H9 (cell line): Measurements from ENCODE around the gene OS9. TPM values are rescaled to one million over a fixed set of nuclear protein-coding genes. Genes with fewer than 3 reads are reported as not detected.

ENCODE experiments used
- DNase-seq: peaks from one replicate; pipeline ENCODE4 v3.0.0-alpha.2; 2017
- H2AFZ ChIP-seq: one replicate; pipeline ENCODE4 v1.6.1; 2013; ENCODE audit warnings: mild to moderate bottlenecking, low read length, control low read depth, moderate library complexity
- H2AK5ac ChIP-seq: 2 replicates; pipeline ENCODE4 v1.6.1; 2013; ENCODE audit warnings: low read length, control low read depth, mixed read lengths; ENCODE audit not compliant: insufficient read length
- H2BK120ac ChIP-seq: one replicate; pipeline ENCODE4 v1.6.1; 2013; ENCODE audit warnings: low read depth, mild to moderate bottlenecking, low read length, control low read depth, inconsistent platforms; ENCODE audit not compliant: poor library complexity, severe bottlenecking
- H2BK12ac ChIP-seq: 2 replicates; pipeline ENCODE4 v1.6.1; 2013; ENCODE audit warnings: low read length, control low read depth, mixed read lengths, low read depth; ENCODE audit not compliant: insufficient read length
- H2BK15ac ChIP-seq: 2 replicates; pipeline ENCODE4 v1.6.1; 2013; ENCODE audit warnings: low read depth, low read length, control low read depth
- H2BK20ac ChIP-seq: one replicate; pipeline ENCODE4 v1.6.1; 2013; ENCODE audit warnings: low read depth, mild to moderate bottlenecking, low read length, control low read depth, inconsistent platforms; ENCODE audit not compliant: poor library complexity, severe bottlenecking
- H2BK5ac ChIP-seq: 2 replicates; pipeline ENCODE4 v1.6.1; 2013; ENCODE audit warnings: low read length, control low read depth, mixed read lengths; ENCODE audit not compliant: insufficient read length
- H3K14ac ChIP-seq: 2 replicates; pipeline ENCODE4 v1.6.1; 2013; ENCODE audit warnings: low read length, control low read depth; ENCODE audit not compliant: insufficient read depth
- H3K18ac ChIP-seq: 2 replicates; pipeline ENCODE4 v1.6.1; 2013; ENCODE audit warnings: low read depth, mild to moderate bottlenecking, mixed read lengths, low read length, control low read depth; ENCODE audit not compliant: insufficient read length
- H3K23ac ChIP-seq: 2 replicates; pipeline ENCODE4 v1.6.1; 2013; ENCODE audit warnings: low read length, control low read depth, mixed read lengths, low read depth; ENCODE audit not compliant: insufficient read length
- H3K23me2 ChIP-seq: 2 replicates; pipeline ENCODE4 v1.6.1; 2013; ENCODE audit warnings: low read depth, mild to moderate bottlenecking, mixed read lengths, low read length, control low read depth; ENCODE audit not compliant: insufficient read length, poor library complexity, severe bottlenecking
- H3K27ac ChIP-seq: 2 replicates; pipeline ENCODE4 v1.5.1; 2013; ENCODE audit warnings: low read length, control low read depth, mixed read lengths, low read depth; ENCODE audit not compliant: insufficient read length
- H3K27me3 ChIP-seq: 2 replicates; pipeline ENCODE4 v1.6.1; 2013; ENCODE audit warnings: low read length, control low read depth, inconsistent platforms; ENCODE audit not compliant: insufficient read depth
- H3K4ac ChIP-seq: 2 replicates; pipeline ENCODE4 v1.6.1; 2013; ENCODE audit warnings: low read depth, mild to moderate bottlenecking, control low read depth, inconsistent platforms, low read length, moderate library complexity
- H3K4me1 ChIP-seq: 2 replicates; pipeline ENCODE4 v1.6.1; 2013; ENCODE audit warnings: low read length, control low read depth, inconsistent platforms; ENCODE audit not compliant: insufficient read depth
- H3K4me2 ChIP-seq: 2 replicates; pipeline ENCODE4 v1.6.1; 2013; ENCODE audit warnings: low read length, control low read depth, mixed read lengths; ENCODE audit not compliant: insufficient read length, insufficient read depth
- H3K56ac ChIP-seq: 2 replicates; pipeline ENCODE4 v1.6.1; 2013; ENCODE audit warnings: low read depth, mild to moderate bottlenecking, mixed read lengths, low read length, control low read depth; ENCODE audit not compliant: insufficient read length
- H3K79me1 ChIP-seq: 2 replicates; pipeline ENCODE4 v1.6.1; 2013; ENCODE audit warnings: low read depth, mild to moderate bottlenecking, moderate library complexity, low read length, control low read depth, inconsistent platforms; ENCODE audit not compliant: insufficient read depth, poor library complexity, severe bottlenecking
- H3K79me2 ChIP-seq: 2 replicates; pipeline ENCODE4 v1.6.1; 2013; ENCODE audit warnings: low read length, control low read depth, inconsistent platforms; ENCODE audit not compliant: insufficient read depth
- H3K9ac ChIP-seq: 2 replicates; pipeline ENCODE4 v1.6.1; 2013; ENCODE audit warnings: low read length, control low read depth, mixed read lengths; ENCODE audit not compliant: insufficient read length; ENCODE audit errors: extremely low read depth
- H3K9me3 ChIP-seq: one replicate; pipeline ENCODE4 v1.6.1; 2013; ENCODE audit warnings: low read depth, low read length, inconsistent platforms; ENCODE audit not compliant: control insufficient read depth
- H3T11ph ChIP-seq: one replicate; pipeline ENCODE4 v1.6.1; 2013; ENCODE audit warnings: mild to moderate bottlenecking, low read length, control low read depth, inconsistent platforms
- H4K20me1 ChIP-seq: one replicate; pipeline ENCODE4 v1.6.1; 2013; ENCODE audit not compliant: control insufficient read depth, insufficient read length, insufficient read depth
- H4K5ac ChIP-seq: 2 replicates; pipeline ENCODE4 v1.6.1; 2013; ENCODE audit warnings: low read depth, mild to moderate bottlenecking, mixed read lengths, low read length, control low read depth; ENCODE audit not compliant: insufficient read length
- H4K8ac ChIP-seq: replicated peaks from 2 replicates; pipeline ENCODE4 v1.6.1; 2013; ENCODE audit warnings: low read length, control low read depth, mixed read lengths, low read depth; ENCODE audit not compliant: insufficient read length
- H4K91ac ChIP-seq: 2 replicates; pipeline ENCODE4 v1.6.1; 2013; ENCODE audit warnings: low read depth, mild to moderate bottlenecking, moderate library complexity, mixed read lengths, low read length, control low read depth; ENCODE audit not compliant: insufficient read length
- H3K27ac Mint-ChIP-seq, 3 experiments: 2 replicates in 2 of 3; 3 replicates in 1 of 3; pipeline ENCODE4 v1.8.0; 2020 to 2021; ENCODE audit warnings: mixed read lengths in 3 of 3, mild to moderate bottlenecking in 1 of 3, moderate library complexity in 1 of 3
- H3K27me3 Mint-ChIP-seq: 2 replicates; pipeline ENCODE4 v1.8.0; 2021; ENCODE audit warnings: low read depth, mild to moderate bottlenecking, moderate library complexity, mixed read lengths
- H3K36me3 Mint-ChIP-seq, 3 experiments: 2 replicates in 2 of 3; 3 replicates in 1 of 3; pipeline ENCODE4 v1.8.0; 2020 to 2021; ENCODE audit warnings: low read depth in 3 of 3, mixed read lengths in 3 of 3; ENCODE audit not compliant: insufficient read depth in 1 of 3
- H3K4me1 Mint-ChIP-seq, 2 experiments: 2 replicates each; pipeline ENCODE4 v1.8.0; 2020; ENCODE audit warnings: mixed read lengths in 2 of 2
- H3K4me3 Mint-ChIP-seq, 2 experiments: 2 replicates in 1 of 2; 3 replicates in 1 of 2; pipeline ENCODE4 v1.8.0; 2020 to 2021; ENCODE audit warnings: mild to moderate bottlenecking in 2 of 2, mixed read lengths in 2 of 2, moderate library complexity in 1 of 2
- H3K9me3 Mint-ChIP-seq, 2 experiments: 2 replicates in 1 of 2; 3 replicates in 1 of 2; pipeline ENCODE4 v1.8.0; 2020; ENCODE audit warnings: mild to moderate bottlenecking in 2 of 2, mixed read lengths in 2 of 2, moderate library complexity in 1 of 2
- CTCF ChIP-seq: fragments of 200-600 bp; sonication (generic); conservative IDR thresholded peaks from 3 replicates; pipeline ENCODE4 v1.8.0; 2021; ENCODE audit warnings: antibody characterized with exemption, mild to moderate bottlenecking
- WGBS: extraction: QIAGEN DNeasy Blood & Tissue Kit; methylation state at CpG from one replicate; pipeline ENCODE4 v1.1.7; 2013; ENCODE audit warnings: missing lambda C conversion rate, low lambda C conversion rate, mixed read lengths; ENCODE audit not compliant: insufficient read length; ENCODE audit errors: extremely low coverage; 5-methylcytosine and 5-hydroxymethylcytosine counted together
- total RNA-seq: library from RNA; stranded (reverse); gene quantifications from 2 replicates; pipeline ENCODE4 v1.2.1, GENCODE V29; 2021

OS9 gene
- total RNA-seq, 1 experiment from 2014 or later, result 112 TPM

- H3K9me3 ChIP-seq, result no peaks in the 10 kb centered on the region
- H2BK15ac ChIP-seq, result no peak overlapping the region
- H3K14ac ChIP-seq, result no peak overlapping the region
- no peak overlapping the region for H3K27ac ChIP-seq
- peak overlapping the region; percentile 22 for H2BK12ac ChIP-seq
- H3K27me3 Mint-ChIP-seq, result no peaks in the 10 kb centered on the region
- DNase-seq, result no peak
- H3K36me3 Mint-ChIP-seq, result peaks cover 8 to 27% (median 21%) of the 10 kb centered on the region in 3 experiments; a peak in 6 of 7 replicates
- no peak overlapping the region for H4K8ac ChIP-seq
- no peak overlapping the region for H3K4me2 ChIP-seq
- no peaks in the 10 kb centered on the region for H3K79me1 ChIP-seq
- H3K23me2 ChIP-seq, result peaks cover 4% of the 10 kb centered on the region
- H3K4ac ChIP-seq, result no peak overlapping the region
- no peaks in the 10 kb centered on the region for H3K4me1 Mint-ChIP-seq
- H4K20me1 ChIP-seq, result no peaks in the 10 kb centered on the region
- no peak overlapping the region for H3K27ac Mint-ChIP-seq
- no peak overlapping the region for H4K91ac ChIP-seq
- no CpG with 5 or more reads among the region's 3 CpGs for WGBS
- H2BK120ac ChIP-seq, result no peak overlapping the region
- H2AFZ ChIP-seq, result no peak overlapping the region
- no peaks in the 10 kb centered on the region for H3K4me1 ChIP-seq
- no peaks in the 10 kb centered on the region; a peak in 2 of 5 replicates for H3K9me3 Mint-ChIP-seq
- H3K79me2 ChIP-seq, result no peaks in the 10 kb centered on the region
- no peak overlapping the region for H2BK5ac ChIP-seq
- no peak overlapping the region for H2AK5ac ChIP-seq
- H4K5ac ChIP-seq, result no peak overlapping the region
- H3K4me3 Mint-ChIP-seq, result no peak overlapping the region
- no peak overlapping the region for H3T11ph ChIP-seq
- H3K18ac ChIP-seq, result no peak overlapping the region
- no peak overlapping the region for H3K56ac ChIP-seq
- no peak overlapping the region for H3K23ac ChIP-seq
- no peak for TF ChIP-seq CTCF
- no peaks in the 10 kb centered on the region for H3K27me3 ChIP-seq
- H2BK20ac ChIP-seq, result no peak overlapping the region
- H3K9ac ChIP-seq, result no peak overlapping the region
Measured at GRCh38 chr12:57698414-57698813, 4.5 kb downstream of the OS9 start.
